Kidney epithelial cell (primary cell): ENCODE results near the gene CLCNKB. TPM values are rescaled to one million over a fixed set of nuclear protein-coding genes. Genes with fewer than 3 reads are reported as not detected.

Source experiments
- DNase-seq: peaks from one replicate; pipeline ENCODE4 v3.0.0-alpha.2; 2010; ENCODE audit warnings: low read depth
- H3K27me3 ChIP-seq: 2 replicates; pipeline ENCODE4 v1.6.0; 2011; ENCODE audit warnings: low read length; ENCODE audit not compliant: control insufficient read depth, insufficient read depth
- H3K36me3 ChIP-seq: 2 replicates; pipeline ENCODE4 v1.5.1; 2011; ENCODE audit warnings: low read length; ENCODE audit not compliant: control insufficient read depth, insufficient read depth
- H3K4me3 ChIP-seq: 2 replicates; pipeline ENCODE4 v1.5.1; 2011; ENCODE audit warnings: low read depth, mild to moderate bottlenecking, control low read depth, low read length
- total RNA-seq: library from RNA; depleted of rRNA; stranded (reverse); fragments of >200 nt; gene quantifications from 2 replicates; pipeline ENCODE4 v1.2.3, GENCODE V29; 2015
- TF ChIP-seq, protein P1 (sequence below): IDR thresholded peaks from 2 replicates; pipeline ENCODE4 v1.5.1; 2011; ENCODE audit warnings: mild to moderate bottlenecking, moderate library complexity, low read length, control low read depth, inconsistent platforms; ENCODE audit not compliant: insufficient read depth, poor library complexity, severe bottlenecking

The CLCNKB gene
- total RNA-seq, 1 donor from 2014 or later = 0.50 TPM

DNA sequence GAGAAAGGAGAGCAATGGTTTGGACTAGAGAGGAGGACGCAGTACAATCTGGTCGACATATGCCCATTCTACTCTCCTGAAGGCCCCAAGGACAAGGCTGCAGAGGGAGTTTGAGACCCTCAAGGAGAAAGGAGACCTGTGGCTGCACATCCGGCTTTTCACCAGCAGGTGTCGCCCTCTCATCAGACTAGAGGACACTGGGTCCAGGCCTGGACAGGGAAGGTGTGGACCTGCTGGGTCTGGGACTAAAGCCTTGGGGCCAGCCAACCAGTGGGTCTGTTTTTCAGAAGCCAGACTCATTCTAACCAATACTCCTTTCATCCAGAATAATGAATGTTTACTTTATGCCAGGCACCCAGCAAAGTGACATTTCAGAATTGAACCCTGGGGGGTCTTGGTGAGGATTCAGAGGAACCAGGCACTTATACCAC, 34.5 kb upstream of the CLCNKB start:
- no peaks in the 10 kb centered on the region for H3K36me3 ChIP-seq
- TF ChIP-seq, protein P1, sequence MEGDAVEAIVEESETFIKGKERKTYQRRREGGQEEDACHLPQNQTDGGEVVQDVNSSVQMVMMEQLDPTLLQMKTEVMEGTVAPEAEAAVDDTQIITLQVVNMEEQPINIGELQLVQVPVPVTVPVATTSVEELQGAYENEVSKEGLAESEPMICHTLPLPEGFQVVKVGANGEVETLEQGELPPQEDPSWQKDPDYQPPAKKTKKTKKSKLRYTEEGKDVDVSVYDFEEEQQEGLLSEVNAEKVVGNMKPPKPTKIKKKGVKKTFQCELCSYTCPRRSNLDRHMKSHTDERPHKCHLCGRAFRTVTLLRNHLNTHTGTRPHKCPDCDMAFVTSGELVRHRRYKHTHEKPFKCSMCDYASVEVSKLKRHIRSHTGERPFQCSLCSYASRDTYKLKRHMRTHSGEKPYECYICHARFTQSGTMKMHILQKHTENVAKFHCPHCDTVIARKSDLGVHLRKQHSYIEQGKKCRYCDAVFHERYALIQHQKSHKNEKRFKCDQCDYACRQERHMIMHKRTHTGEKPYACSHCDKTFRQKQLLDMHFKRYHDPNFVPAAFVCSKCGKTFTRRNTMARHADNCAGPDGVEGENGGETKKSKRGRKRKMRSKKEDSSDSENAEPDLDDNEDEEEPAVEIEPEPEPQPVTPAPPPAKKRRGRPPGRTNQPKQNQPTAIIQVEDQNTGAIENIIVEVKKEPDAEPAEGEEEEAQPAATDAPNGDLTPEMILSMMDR = peak; percentile 97

DNA sequence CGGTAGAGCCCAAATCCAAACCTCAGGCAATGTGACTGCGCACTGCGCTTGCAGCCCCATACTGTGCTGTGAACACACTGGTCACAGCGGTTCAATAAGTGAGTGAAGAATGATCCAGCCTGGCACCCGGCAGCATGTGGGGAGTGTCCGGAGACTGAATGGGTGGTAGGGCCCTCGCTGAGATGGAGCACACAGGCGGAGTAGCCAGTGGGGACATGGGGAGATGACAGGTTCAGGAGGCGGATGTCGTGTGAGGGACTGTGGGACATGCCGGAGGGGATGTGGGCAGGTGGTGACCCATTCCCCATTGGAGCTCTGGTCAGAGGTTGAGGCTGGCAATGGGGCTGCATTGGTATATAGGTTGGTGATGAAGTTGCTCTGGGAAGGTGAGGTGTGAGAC, 33.9 kb upstream of the CLCNKB start:
- TF ChIP-seq, protein P1 = no peak

More for the DNA sequence above, 34.5 kb upstream of the CLCNKB start:
- peaks cover 3% of the 10 kb centered on the region for H3K27me3 ChIP-seq
- DNase-seq = no peak
- H3K4me3 ChIP-seq = no peak overlapping the region

DNA sequence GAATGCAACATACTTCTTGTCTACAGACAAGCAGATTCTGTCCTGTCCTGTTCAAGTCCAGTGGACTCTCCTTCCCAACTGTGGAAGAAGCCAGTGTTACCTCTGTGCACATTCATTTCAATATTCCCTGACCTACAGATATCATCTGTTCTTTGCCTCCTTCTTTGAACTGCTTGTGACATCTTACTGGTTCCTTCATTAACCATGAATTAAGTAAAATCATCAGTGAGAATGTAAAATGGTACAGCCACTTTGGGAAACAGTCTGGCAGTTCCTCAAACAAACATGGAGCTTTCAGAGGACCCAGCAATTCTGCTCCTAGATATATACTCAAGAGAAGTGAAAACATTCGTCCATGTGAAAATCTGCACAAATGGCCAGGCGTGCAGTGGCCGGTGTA, 32.7 kb upstream of the CLCNKB start:
- no peaks in the 10 kb centered on the region for H3K27me3 ChIP-seq
- no peak for DNase-seq
- no peaks in the 10 kb centered on the region for H3K36me3 ChIP-seq
- no peak overlapping the region for H3K4me3 ChIP-seq
- TF ChIP-seq, protein P1 = no peak

More for the DNA sequence above, 33.9 kb upstream of the CLCNKB start:
- DNase-seq = no peak
- no peak overlapping the region for H3K4me3 ChIP-seq
- H3K36me3 ChIP-seq = no peaks in the 10 kb centered on the region
- peaks cover 3% of the 10 kb centered on the region for H3K27me3 ChIP-seq

DNA sequence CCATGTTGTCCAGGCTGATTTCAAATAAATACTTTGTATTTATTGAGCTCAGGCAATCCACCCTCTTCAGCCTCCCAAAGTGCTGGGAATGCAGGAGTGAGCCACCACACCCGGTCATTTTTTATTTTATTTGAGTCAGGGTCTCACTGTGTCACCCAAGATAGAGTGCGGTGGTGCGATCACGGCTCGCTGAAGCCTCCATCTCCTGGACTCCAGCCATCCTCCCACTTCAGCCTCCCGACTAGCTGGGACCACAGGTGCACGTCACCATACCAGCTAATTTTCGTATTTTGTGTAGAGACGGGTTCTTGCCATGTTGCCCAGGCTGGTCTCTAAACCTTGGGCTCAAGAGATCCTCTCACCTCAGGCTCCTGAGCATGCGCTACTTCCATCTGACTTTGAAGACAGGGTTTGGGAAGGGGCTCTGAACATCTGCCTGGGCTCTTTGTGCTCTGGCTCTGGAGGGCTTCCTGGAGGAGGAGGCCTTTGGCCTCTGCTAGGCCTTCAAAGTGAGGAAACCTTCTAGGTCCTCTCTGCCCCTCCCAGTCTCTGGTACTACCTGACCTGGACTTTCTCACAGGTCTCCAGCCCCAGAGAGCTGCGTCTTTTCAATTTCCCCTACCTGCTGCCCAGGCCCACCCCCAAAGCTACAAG, 31.5 kb upstream of the CLCNKB start:
- Histone ChIP-seq H3K4me3 (no peak overlapping the region), H3K27me3 (no peaks in the 10 kb centered on the region), H3K36me3 (no peaks in the 10 kb centered on the region)
- TF ChIP-seq, protein P1 = no peak
- DNase-seq = no peak

DNA sequence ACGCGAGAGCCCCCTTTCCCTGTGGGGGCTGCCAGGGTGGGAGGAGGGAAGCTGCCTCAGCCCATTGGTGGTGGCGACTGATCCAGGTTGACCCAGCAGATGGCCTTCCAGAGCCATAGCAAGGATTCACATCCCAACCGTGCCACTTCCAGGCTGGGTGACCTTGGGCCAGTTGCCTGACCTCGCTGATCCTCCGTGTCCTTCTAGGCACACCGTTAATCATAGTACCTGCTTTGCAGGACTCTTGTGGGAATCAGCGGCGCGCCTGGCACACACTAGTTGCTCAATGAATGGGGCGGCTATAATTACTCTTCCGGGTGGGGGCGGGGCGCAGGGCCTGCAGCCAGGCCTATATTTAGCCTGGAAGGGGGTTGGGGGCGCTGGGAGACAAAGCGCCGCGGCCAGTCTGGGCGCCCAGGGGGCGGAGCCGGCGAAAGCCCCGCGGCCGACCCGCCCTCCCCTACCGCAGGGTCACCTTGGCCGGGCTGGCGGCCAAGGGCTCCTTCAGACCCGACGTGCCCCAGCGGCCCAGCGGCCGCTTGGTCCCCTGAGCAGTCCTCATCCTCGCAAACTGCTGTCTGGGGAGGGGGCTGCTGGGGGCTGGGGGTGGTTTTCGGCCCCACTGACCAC, 30.9 kb upstream of the CLCNKB start:
- DNase-seq = no peak
- TF ChIP-seq, protein P1 = no peak
- Histone ChIP-seq H3K36me3 (no peaks in the 10 kb centered on the region), H3K27me3 (no peaks in the 10 kb centered on the region), H3K4me3 (peak overlapping the region; percentile 32)
